ENCODE data around the gene ALDH5A1. TPM values are rescaled to one million over a fixed set of nuclear protein-coding genes. Genes with fewer than 3 reads are reported as not detected.

Gene ALDH5A1
- total RNA-seq, 4 donors from 2014 or later, result 6.8 to 12.4 (median 9.1) TPM

- Histone ChIP-seq H3K9me3 (no peaks in the 10 kb centered on the region), H3K27ac (peak overlapping the region in 1 of 2 donors; percentile 10), H3K4me1 (no peaks in the 10 kb centered on the region), H3K36me3 (no peaks in the 10 kb centered on the region), H3K27me3 (no peaks in the 10 kb centered on the region), H3K4me3 (no peak overlapping the region)
- no peak for TF ChIP-seq POLR2A (IDR thresholded peaks at IDR 0.05)
- TF ChIP-seq CTCF (IDR thresholded peaks at IDR 0.05), result no peak
- DNase-seq, result no peak
- intact Hi-C loops (cut with DNase I; ENCODE audit: low total_unique reads), result loop anchor here (10.0 kb wide), 1 partner anchor 180 kb away; no protein-coding TSS in a partner anchor
These were observed 89.6 kb downstream of the ALDH5A1 start for GRCh38 chr6:24584382-24584720.

Other genes with a start within 250 kb of the ALDH5A1 start
- 1 to 10 TPM in 2 of 4 donors, not detected in 2; 1.0 to 7.4 TPM for gene DCDC2, start 136.9 kb upstream of the ALDH5A1 start, total RNA-seq
- gene MRS2, start 92.0 kb upstream of the ALDH5A1 start, total RNA-seq, result 10 to 100 TPM in 3 of 4 donors, 1 to 10 TPM in 1; 3.8 to 31.9 (median 16.5) TPM
- gene GPLD1, start 5.4 kb upstream of the ALDH5A1 start, total RNA-seq, result 1 to 10 TPM in 3 of 4 donors, under 1 TPM in 1; under 0.01 to 6.5 (median 3.7) TPM
- gene KIAA0319, start 151.2 kb downstream of the ALDH5A1 start, total RNA-seq, result under 1 TPM in 2 of 4 donors, not detected in 2; 0.24 to 0.35 TPM
- 10 to 100 TPM; 32.4 to 40.2 (median 36.3) TPM for gene TDP2, start 171.9 kb downstream of the ALDH5A1 start, total RNA-seq
- 1 to 10 TPM; 3.8 to 10.0 (median 4.2) TPM for gene ACOT13, start 172.1 kb downstream of the ALDH5A1 start, total RNA-seq
- 10 to 100 TPM; 14.3 to 93.7 (median 59.9) TPM for gene C6orf62, start 224.2 kb downstream of the ALDH5A1 start, total RNA-seq

Data from uterus (tissue), 4 donors.